HL-60 (cell line): ENCODE measurements around the gene TBX18.

Experiments
- DNase-seq, 2 experiments: peaks; one replicate each; pipeline ENCODE4 v3.0.0-alpha.2; 2010 to 2020; ENCODE audit warnings: low read depth in 1 of 2, low spot score in 1 of 2
- H3K27ac ChIP-seq: fragments of 250-450 bp; sonication (Bioruptor Pico); replicated peaks from 2 replicates; pipeline ENCODE4 v1.5.1; 2020; ENCODE audit warnings: mild to moderate bottlenecking, moderate library complexity
- H3K27me3 ChIP-seq: fragments of 250-450 bp; sonication (Bioruptor Pico); 2 replicates; pipeline ENCODE4 v1.5.1; 2021; ENCODE audit warnings: mild to moderate bottlenecking, moderate library complexity; ENCODE audit not compliant: insufficient read depth, poor library complexity, severe bottlenecking
- H3K4me3 ChIP-seq: replicated peaks from 2 replicates; pipeline ENCODE4 v1.5.1; 2011; ENCODE audit warnings: mild to moderate bottlenecking, control low read depth, low read length; ENCODE audit not compliant: insufficient read depth
- CTCF ChIP-seq: IDR thresholded peaks from one replicate; pipeline ENCODE4 v1.5.1; 2011; ENCODE audit warnings: low read length, control low read depth, inconsistent platforms; ENCODE audit not compliant: insufficient read depth
- GABPA ChIP-seq: IDR thresholded peaks from 2 replicates; pipeline ENCODE4 v1.6.1; 2012; ENCODE audit warnings: low read depth
- POLR2AphosphoS5 ChIP-seq: IDR thresholded peaks from 2 replicates; pipeline ENCODE4 v1.6.1; 2012; ENCODE audit warnings: low read depth
- REST ChIP-seq: IDR thresholded peaks from 2 replicates; pipeline ENCODE4 v1.6.1; 2012; ENCODE audit warnings: low read depth; ENCODE audit not compliant: insufficient replicate concordance
- SPI1 ChIP-seq: IDR thresholded peaks from 2 replicates; pipeline ENCODE4 v1.6.1; 2012; ENCODE audit warnings: low read depth, mild to moderate bottlenecking, borderline replicate concordance

TBX18 gene

GRCh38 chr6:84657486-84657885, 106.9 kb downstream of the TBX18 start:
- TF ChIP-seq REST (no peak), GABPA (no peak), CTCF (no peak), POLR2AphosphoS5 (no peak), SPI1 (no peak)
- no peak overlapping the region for H3K4me3 ChIP-seq
- no peak overlapping the region for H3K27ac ChIP-seq
- H3K27me3 ChIP-seq, result no peaks in the 10 kb centered on the region
- DNase-seq, result no peak

- no peaks in the 10 kb centered on the region for H3K27me3 ChIP-seq
- DNase-seq, result no peak
- TF ChIP-seq SPI1, result no peak
- no peak for TF ChIP-seq REST
- no peak overlapping the region for H3K4me3 ChIP-seq
- no peak overlapping the region for H3K27ac ChIP-seq
Measured at GRCh38 chr6:84657025-84657424, 107.4 kb downstream of the TBX18 start.

- H3K27me3 ChIP-seq, result no peaks in the 10 kb centered on the region
- TF ChIP-seq CTCF (no peak), POLR2AphosphoS5 (no peak), SPI1 (no peak), REST (no peak), GABPA (no peak)
- H3K27ac ChIP-seq, result no peak overlapping the region
- H3K4me3 ChIP-seq, result no peak overlapping the region
- no peak for DNase-seq
Measured at GRCh38 chr6:84653027-84653551, 111.3 kb downstream of the TBX18 start.
